MCF 10A (cell line): ENCODE measurements around the gene CNNM3. TPM values are rescaled to one million over a fixed set of nuclear protein-coding genes. Genes with fewer than 3 reads are reported as not detected.

Experiments
- BruUV-seq: library from RNA; stranded (reverse); fragments of 400-500 nt; replicated peaks from 2 replicates; lab custom pipeline; 2021; lab: Mats Ljungman, UMichigan
- CTCF ChIA-PET: fragments of 300-600 bp; sonication (Branson Sonifier 250); formaldehyde crosslinking; extraction: SDS; loops from one replicate; lab custom pipeline; 2021; ENCODE audit warnings: antibody characterized with exemption, inconsistent platforms; lab: Yijun Ruan, JAX
- POLR2A ChIA-PET: fragments of 300-600, 350-650 bp; sonication (Branson Sonifier 250); formaldehyde crosslinking; extraction: SDS; loops from one replicate; lab custom pipeline; 2020; ENCODE audit warnings: antibody characterized with exemption, inconsistent platforms; lab: Yijun Ruan, JAX
- DNase-seq: peaks from one replicate; pipeline ENCODE4 v3.0.0-alpha.2; 2018; ENCODE audit not compliant: unreplicated experiment
- H3K27ac Mint-ChIP-seq: one replicate; pipeline ENCODE4 v1.8.0; 2022; ENCODE audit warnings: mild to moderate bottlenecking, low read depth, mixed read lengths; ENCODE audit not compliant: unreplicated experiment
- H3K27me3 Mint-ChIP-seq: one replicate; pipeline ENCODE4 v1.8.0; 2022; ENCODE audit warnings: mixed read lengths; ENCODE audit not compliant: insufficient read depth, unreplicated experiment
- H3K36me3 Mint-ChIP-seq: one replicate; pipeline ENCODE4 v1.8.0; 2022; ENCODE audit warnings: mild to moderate bottlenecking, moderate library complexity, mixed read lengths; ENCODE audit not compliant: insufficient read depth, unreplicated experiment
- H3K4me1 Mint-ChIP-seq: one replicate; pipeline ENCODE4 v1.8.0; 2022; ENCODE audit warnings: mixed read lengths; ENCODE audit not compliant: insufficient read depth, unreplicated experiment
- H3K4me3 Mint-ChIP-seq: one replicate; pipeline ENCODE4 v1.8.0; 2022; ENCODE audit warnings: mild to moderate bottlenecking, moderate library complexity, mixed read lengths; ENCODE audit not compliant: unreplicated experiment
- H3K9me3 Mint-ChIP-seq: one replicate; pipeline ENCODE4 v1.8.0; 2022; ENCODE audit warnings: mixed read lengths; ENCODE audit not compliant: unreplicated experiment
- CTCF ChIP-seq: fragments of 200-600 bp; IDR thresholded peaks from one replicate; pipeline ENCODE4 v1.8.0; 2022; ENCODE audit warnings: antibody characterized with exemption, mild to moderate bottlenecking; ENCODE audit not compliant: unreplicated experiment
- intact Hi-C: fragments of 100-400 bp; cut with micrococcal nuclease; formaldehyde crosslinking; loops from 2 replicates; pipeline ENCODE4 v1.14.1; 2022
- total RNA-seq: library from RNA; stranded (reverse); gene quantifications from 2 replicates; pipeline ENCODE4 v1.2.3, GENCODE V29; 2022

The CNNM3 gene
- total RNA-seq, 1 experiment from 2014 or later: 9.1 TPM

GRCh38 chr2:96878796-96879544, 62.9 kb downstream of the CNNM3 start:
- no peaks in the 10 kb centered on the region for H3K36me3 Mint-ChIP-seq
- CTCF ChIA-PET: interaction anchor here (0.6 to 1.1 kb wide), 2 partner anchors 49 to 332 kb away, joined by 3 read pairs; no protein-coding TSS in a partner anchor
- intact Hi-C loops: no loop called here
- H3K4me3 Mint-ChIP-seq: no peak overlapping the region
- no peak overlapping the region for H3K27ac Mint-ChIP-seq
- no TSS peak for BruUV-seq
- no peaks in the 10 kb centered on the region for H3K27me3 Mint-ChIP-seq
- POLR2A ChIA-PET: no interaction called here
- H3K4me1 Mint-ChIP-seq: peaks cover under 1% of the 10 kb centered on the region
- no peak for TF ChIP-seq CTCF
- H3K9me3 Mint-ChIP-seq: no peaks in the 10 kb centered on the region
- DNase-seq: no peak

GRCh38 chr2:96879545-96880040, 63.5 kb downstream of the CNNM3 start:
- H3K36me3 Mint-ChIP-seq: no peaks in the 10 kb centered on the region
- DNase-seq: no peak
- no peak overlapping the region for H3K27ac Mint-ChIP-seq
- H3K9me3 Mint-ChIP-seq: no peaks in the 10 kb centered on the region
- ChIA-PET CTCF (interaction anchor here (1.1 kb wide), 1 partner anchor 49 kb away, joined by 3 read pairs; no protein-coding TSS in a partner anchor), POLR2A (no interaction called here)
- BruUV-seq: no TSS peak
- H3K27me3 Mint-ChIP-seq: no peaks in the 10 kb centered on the region
- no peak for TF ChIP-seq CTCF
- H3K4me3 Mint-ChIP-seq: no peak overlapping the region
- peaks cover 6% of the 10 kb centered on the region for H3K4me1 Mint-ChIP-seq
- intact Hi-C loops: no loop called here

DNA sequence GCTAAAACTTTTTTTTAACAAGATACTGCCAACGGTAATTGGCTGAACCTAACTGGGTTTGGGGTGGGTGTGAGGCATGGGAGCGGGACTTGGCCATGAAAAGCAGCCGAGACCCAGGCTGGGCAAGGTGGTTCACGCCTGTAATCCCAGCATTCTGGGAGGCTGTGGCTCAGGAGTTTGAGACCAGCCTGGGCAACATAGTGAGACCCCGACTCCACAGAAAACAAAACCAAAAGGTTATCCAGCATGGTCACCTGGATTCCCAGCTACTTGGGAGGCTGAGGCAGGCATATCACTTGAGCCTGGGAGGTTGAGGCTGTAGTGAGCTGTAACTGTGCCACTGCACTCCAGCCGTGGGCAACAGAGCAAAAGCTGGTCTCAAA, 64.8 kb downstream of the CNNM3 start:
- CTCF ChIA-PET: interaction anchor here (0.6 kb wide), 1 partner anchor 59 kb away, joined by 3 read pairs; no protein-coding TSS in a partner anchor
- no peaks in the 10 kb centered on the region for H3K27me3 Mint-ChIP-seq
- TF ChIP-seq CTCF: no peak
- no peak overlapping the region for H3K4me3 Mint-ChIP-seq
- no TSS peak for BruUV-seq
- intact Hi-C loops: no loop called here
- H3K4me1 Mint-ChIP-seq: peaks cover 10% of the 10 kb centered on the region
- H3K36me3 Mint-ChIP-seq: no peaks in the 10 kb centered on the region
- no peak for DNase-seq
- H3K9me3 Mint-ChIP-seq: no peaks in the 10 kb centered on the region
- POLR2A ChIA-PET: no interaction called here
- H3K27ac Mint-ChIP-seq: no peak overlapping the region

DNA sequence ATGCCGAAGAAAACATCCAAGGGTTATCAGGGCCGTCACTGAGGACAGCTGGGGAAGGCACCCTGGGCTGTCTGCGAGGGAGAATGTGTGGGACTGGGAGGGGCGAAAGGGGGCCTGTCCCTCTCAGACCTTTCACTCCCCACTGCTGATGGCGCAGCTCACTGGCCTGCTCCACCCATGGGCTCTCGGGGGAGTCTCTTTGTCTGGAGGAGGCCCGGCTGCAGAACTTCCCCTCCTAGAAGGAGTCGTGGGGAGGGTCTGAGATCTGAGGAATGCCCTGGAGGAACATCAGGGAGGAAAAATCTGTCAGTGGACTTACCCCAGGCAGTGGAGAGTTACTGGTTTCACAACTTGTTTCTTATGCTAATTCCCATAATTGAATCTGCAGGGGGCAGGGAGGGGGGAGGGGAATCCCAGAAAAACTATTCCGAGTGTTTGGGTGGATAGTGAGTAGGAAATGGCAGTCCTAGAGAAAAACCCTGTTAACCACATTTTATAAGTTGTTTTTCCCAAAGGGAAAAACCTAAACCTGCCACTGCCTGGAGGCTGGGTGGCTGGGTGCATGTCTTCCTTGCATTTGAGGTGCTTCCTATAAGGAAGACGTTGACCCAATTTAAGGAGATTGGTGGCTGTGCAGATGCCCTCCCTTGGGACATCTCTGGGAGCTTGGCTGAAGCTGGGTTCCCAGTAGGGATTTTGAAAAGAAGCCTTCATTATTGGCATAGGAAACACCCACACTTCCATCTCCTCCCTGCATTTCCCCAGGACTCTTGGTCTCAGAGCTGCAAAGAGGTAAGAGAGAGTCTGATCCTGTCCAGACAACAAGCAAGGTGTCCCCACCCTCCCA, 65.5 kb downstream of the CNNM3 start:
- Mint-ChIP-seq H3K27ac (no peak overlapping the region), H3K9me3 (no peaks in the 10 kb centered on the region), H3K4me3 (no peak overlapping the region), H3K36me3 (no peaks in the 10 kb centered on the region), H3K27me3 (no peaks in the 10 kb centered on the region), H3K4me1 (peaks cover 17% of the 10 kb centered on the region)
- CTCF ChIA-PET: interaction anchor here (0.6 kb wide), 1 partner anchor 58 kb away, joined by 3 read pairs; no protein-coding TSS in a partner anchor
- no peak for TF ChIP-seq CTCF
- no peak for DNase-seq
- intact Hi-C loops: no loop called here
- BruUV-seq: no TSS peak
- POLR2A ChIA-PET: interaction anchor here (1.6 kb wide), 1 partner anchor 10 kb away, joined by 4 read pairs; no protein-coding TSS in a partner anchor
